HG03439 (cell line): Measurements from ENCODE around the gene GSAP.

Experiments
- ATAC-seq: cut with Tn5 transposase; IDR thresholded peaks from one replicate; pipeline ENCODE4 v1.9.1; 2021; ENCODE audit warnings: mild to moderate bottlenecking, moderate library complexity; ENCODE audit not compliant: unreplicated experiment

The GSAP gene

DNA sequence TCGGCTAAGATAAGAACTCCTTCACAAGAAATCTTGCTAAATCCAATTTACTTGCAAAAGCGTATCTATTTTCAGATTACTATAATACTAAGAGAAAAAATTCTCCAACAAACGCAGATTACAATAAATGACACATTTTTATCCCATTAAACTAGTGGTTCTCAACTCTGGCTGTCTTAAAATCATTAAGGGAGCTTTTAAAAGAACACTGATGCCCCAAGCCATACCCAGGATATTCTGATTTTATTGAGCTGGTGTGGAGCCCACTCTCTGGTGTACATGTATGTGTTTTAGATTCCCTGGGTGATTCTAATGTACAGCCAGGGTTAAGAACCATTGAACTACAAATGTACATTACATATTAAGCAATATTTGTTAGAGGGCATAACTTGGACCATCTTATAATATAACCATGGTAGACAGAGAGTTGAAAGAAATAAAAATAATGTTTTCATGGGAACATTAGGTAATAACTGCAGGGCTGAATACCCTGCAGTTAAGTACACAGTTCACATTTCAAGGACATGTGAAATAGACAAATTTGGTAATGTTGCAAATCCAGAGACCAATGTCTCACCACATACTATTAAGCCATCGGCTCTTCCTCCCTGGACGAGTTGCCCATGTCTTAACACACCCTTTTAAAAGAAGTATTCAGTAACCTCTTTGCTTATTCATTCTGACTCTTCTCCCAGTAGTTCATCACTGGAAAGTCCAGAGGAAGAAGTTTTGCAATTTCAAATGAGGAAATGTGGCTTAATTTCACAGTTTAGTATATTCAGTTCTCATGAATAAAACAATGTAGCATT, 6.2 kb downstream of the GSAP start:
- ATAC-seq: no peak

DNA sequence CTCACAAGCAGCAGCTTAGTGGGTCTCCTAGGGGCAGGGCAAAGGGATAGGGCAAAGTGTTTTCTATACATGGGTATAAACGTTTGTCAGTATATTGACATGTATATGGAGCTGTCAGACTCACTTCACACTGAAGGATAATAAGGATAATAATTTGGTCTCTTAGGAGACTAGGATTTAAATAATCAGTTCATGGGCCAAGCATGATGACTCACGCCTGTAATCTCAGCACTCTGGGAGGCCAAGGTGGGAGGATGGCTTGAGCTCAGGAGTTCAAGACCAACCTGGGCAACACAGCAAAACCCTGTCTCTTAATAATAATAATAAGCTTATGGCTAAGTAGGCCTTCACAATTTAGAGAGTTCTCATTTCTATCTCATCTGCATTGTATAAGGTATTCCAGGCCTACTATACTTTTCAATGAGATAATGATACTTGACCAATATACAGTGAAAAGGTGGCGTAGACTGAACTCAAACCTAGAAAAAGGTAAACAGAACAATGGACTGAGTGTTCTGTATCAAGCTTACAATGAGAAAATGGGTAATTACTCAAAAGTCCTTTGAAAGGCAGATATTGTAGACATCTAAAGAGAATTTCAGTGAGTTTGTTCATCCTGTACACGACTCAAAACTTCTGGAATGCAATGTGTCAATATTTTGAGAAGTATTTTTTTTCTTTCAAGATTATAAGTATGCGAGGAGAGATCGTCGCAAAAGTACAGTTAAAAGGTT, 7.0 kb downstream of the GSAP start:
- ATAC-seq: no peak

DNA sequence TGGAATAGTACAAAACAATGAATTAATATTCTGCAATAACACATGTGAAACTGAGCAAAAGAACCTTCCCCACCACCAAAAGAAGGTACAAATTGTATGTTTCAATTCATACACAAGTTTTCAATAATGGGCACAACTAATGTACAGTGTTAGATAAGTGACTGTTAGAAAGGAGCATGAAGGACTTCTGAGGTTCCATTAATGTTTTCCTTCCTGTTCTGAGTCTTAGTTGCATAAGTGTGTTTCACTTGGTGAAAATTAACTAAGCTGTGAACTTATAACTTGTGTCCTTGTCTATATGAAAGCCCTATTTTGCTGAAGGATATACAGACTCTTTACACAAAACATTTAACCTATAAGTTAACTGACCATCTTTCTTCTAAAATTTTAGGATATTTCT, 8.2 kb downstream of the GSAP start:
- no peak for ATAC-seq

DNA sequence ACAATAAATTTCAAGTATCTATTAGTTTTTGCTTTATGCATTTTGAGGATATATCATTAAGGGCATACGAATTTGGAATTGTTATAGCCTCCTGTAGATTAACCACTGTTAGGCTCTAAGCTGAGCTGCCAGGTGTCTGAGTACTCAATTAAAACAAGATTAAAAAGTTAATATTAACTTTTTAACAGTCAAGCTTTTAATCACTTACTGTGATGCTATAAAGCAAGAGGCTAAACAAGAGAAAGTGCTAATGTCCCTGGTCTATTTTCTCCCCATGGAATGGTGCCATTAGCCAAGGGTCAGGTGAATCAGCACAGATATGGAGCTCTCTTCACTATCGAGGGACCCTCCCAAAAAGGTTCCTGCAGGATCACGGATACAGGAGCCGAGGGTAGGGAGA, 9.7 kb downstream of the GSAP start:
- no peak for ATAC-seq

DNA sequence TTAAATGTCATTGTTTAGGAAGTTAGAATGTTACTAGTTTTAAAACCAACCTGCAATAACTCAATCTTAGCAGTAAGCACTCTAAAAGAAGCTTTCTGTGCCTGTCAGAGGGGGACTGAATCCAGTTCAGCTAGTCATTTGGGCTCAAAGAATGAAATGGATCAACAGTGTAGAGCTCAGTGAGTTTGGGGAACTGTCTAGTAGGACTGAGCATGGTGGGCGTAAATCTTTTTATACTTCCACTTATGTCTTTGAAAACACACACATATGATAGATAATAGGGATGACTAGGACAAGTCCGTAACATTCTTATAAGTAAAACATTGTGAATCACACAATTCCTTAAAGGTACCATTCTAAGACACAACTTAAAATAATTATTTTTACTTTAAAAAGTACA, 11.5 kb downstream of the GSAP start:
- no peak for ATAC-seq

DNA sequence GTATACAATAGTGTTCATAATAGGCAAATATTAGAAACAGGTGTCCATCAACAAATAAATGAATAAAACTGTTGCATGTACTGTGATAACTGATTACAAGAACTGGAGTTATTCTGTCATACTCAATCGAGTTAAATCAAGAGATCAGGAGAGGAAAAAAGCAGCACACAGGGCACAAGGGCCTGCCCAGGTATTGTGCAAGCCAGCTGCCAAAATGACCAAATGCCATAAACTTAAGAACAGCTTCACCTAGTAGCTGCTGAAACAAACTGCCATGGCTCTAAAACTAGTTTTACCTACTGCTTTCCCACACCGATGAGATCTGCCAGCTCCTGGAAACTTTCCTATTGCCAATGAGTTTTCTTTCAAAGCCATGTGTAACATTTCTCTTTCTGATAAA, 12.2 kb downstream of the GSAP start:
- ATAC-seq: no peak

DNA sequence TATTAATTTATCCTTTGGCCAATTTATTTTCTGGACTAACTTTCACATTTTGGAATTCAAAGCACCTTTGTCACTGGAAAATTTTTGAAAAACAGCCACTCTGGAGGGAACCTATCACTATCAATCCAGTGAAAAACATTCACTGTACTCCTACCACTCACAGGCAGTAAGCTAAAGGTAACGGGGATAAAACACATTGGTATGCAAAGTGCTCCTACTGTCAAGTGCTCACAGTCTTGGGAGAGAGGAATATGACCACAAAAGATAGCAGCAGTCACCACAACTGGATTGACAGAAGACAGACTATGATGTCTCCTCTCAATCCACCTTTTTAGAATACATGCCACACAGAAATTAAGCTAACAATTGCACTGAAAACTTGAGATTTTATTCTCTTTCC, 13.3 kb downstream of the GSAP start:
- no peak for ATAC-seq

DNA sequence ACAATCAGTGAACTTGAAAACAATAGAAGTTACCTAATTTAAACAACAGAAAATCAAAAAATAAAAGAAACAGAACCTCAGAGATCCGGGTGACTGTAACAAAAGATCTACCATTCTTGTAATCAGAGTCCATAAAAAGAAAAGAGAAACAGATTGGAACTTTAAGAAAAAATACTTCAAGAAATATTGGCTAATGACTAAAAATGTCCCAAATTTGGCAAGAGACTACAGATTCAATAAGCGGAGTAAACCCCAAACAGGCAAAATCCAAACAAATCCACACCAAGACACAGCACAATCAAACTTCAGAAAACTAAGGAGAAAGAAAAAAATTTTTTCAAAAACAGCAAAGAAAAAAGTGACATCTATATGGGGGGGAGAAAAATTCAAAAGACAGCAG, 15.1 kb downstream of the GSAP start:
- ATAC-seq: no peak

DNA sequence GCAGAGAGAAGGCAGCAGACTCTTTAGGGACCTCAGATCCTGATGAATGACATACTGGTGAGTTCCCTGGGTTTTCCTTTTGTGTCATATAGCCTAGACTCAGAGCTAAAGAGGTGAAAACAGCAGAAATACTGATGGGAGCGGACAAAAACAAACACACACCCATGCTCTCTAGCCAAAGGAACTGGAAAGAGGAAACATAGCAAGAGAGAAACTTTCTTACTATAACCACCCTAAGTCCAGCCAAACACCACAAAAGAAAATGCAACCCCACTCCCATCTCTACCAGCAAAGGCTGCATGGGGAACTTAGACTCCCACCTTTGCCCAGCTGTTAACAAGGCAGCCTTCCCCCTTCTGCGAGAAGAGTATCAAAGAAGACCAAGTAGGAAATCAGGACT, 16.3 kb downstream of the GSAP start:
- no peak for ATAC-seq

DNA sequence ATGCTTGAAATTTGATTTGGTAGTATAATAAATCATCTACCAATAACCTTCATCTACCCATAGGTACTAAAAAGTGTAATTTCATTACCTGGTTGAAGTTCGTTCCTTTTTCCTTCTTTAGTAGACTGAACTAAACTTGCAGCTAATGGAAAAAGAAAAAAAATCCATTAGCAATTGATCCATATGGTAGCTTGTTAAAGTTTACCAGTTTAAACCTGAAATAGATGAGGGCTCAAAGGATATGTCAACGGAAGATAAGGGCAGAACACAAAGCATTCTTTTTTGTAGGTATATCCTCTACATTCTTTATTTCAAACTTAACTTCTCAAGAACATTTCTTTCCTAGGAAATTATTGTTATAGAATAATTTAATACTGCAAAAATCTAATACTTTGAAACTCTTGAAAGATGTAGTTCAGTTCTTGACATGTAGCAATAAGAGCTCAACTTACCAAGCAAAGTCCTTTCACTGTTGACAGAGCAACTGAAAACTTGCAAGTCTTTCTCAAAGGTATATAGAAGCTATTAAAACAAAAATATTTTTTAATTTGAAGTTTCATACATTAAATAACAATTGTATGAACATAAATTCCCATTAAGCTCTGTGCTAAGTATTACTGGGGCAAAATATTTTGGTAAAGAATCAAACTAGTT, 19.1 kb downstream of the GSAP start:
- no peak for ATAC-seq

DNA sequence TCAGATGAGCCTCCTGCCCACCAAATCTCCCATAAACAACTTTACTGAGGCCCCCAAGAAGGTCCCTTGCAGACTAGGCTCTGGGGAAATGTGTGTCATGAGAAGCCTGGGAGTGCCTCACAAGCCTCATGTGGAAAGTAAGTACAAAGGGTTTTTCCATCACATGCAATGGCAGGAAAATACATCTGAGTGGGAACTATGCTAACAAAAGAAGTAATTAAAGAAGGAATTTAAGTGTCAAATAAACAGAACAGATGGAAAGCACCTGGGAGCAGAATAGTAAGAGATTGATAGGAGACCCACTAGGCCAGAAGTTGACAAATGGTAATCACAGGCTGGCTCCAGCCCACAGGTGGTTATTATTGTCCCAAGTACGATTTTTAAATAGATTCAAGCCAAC, 20.5 kb downstream of the GSAP start:
- no peak for ATAC-seq

DNA sequence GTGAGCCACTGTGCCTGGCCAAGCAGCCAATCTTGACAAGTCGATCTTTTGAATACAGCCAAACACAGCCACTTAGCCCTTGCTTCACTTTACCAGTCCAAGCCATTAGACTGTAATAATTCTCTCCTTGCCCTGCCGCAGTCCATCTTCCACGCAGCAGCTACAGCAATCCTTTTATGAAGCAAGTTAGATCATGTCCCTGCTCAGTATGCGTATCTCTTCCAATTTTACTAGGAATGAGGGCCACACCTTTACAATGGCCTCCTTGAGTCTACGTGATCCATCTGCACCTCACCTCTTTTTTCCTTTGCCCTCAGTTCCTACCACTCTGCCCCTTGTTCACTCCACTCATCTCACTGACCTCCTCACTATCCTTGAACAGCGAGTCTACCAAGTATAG, 22.2 kb downstream of the GSAP start:
- no peak for ATAC-seq

DNA sequence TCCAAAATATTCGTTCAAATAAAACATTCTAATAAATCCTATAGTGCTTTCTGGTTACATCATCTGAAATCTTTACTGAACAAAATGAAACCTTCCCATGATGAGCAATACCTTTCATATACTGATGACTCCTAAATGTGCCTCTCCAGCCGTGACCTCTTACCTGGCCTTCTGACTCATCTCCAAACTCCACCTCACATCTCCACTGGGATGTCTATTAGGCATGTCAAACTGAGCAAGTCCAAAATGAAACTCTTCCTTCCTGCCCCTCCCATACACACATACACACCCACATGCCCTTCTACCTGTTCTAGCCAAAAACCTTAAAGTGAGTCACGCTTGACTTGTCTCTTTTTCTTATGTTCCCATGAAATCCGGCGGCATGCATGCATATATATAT, 22.9 kb downstream of the GSAP start:
- ATAC-seq: peak; percentile 91

DNA sequence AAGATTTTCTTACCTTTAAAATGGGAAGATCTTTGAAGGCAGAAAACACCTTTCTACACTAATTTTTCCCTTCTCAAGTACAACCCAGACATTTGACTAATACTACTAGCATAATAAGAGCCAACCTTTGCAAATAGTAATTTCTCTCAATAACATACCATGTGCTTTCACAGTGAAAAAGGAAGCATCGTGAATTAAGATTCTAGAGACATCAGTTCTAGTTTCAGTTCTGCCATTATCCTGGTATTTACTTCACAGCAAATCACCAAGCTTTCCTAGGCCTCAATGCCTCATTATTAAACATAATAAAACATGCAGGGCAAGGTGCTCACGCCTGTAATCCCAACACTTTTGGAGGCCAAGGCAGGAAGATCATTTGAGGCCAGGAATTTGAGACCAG, 24.9 kb downstream of the GSAP start:
- ATAC-seq: no peak

DNA sequence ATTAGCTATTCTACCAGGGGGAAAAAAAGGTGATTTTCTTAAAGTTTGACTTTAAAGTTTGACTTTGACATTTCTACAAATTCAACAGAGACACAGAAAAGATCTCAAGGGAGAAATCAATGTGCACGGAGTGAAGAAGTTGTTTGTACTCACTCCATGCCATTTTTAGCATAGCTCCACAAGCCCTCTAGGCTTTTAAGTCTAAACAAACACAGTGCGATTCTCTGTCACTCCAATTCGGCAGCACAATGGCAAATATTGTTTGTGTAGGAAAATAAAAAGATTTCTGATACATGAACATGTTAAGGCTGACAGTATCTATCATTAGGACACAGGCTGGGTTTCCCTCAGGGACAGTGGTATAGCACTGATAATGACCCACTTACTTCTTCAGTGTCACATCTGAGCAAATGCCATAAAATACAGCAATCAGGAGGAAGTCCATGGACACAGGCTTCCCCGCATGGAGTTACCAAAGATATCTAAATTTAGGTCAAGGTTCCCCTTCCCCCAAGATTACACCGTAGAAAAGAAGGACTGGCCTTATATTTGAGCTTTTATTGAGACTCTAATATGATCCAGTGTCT, 28.0 kb downstream of the GSAP start:
- ATAC-seq: no peak

DNA sequence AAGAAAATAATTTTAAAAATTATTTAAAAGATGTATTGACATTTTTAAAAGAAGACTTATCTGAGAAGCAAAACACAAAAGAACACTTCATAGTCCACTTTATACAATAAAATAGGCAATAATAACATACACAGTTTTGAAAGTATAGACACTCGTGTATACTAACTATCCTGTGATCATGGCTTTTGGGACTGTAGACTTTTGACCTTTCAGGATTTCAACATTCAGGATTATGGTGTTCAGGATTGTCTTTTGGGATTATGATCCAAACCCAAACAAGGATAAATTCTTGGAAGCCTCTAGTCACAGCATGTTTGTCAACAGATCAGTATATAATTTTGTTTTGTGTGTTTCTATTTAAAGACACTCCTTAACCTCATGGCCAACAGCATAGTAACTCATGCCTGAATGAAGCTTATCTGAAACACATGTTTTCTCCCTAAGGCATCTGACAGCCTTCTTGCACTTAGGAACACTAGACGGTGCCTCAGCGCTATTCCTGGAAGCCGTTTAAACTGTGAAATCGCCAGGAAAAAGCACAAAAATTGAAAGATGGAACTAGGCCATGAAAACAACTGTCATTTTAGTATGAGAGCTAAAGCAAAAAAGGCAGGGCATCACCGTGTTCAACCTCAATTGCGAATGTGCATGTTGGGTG, 29.9 kb downstream of the GSAP start:
- no peak for ATAC-seq

DNA sequence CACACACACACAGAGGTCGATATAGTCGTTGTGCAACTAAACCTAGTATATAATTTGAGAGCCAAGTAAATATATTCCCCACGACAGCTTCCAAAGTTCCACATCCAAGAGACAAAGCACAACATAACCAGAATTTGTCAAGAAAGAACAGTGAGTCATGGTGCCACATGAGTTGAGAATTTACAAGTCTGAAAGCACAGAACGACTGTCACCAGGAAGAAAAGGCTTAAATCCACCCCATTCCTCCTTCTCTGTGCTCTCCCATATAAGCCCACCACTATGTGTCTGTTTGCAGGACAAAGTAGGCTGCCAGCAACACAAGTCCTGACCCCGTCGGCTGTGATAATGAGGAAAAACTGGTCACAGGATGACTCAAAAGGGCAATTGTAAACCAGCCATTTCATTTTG, 32.8 kb downstream of the GSAP start:
- no peak for ATAC-seq

DNA sequence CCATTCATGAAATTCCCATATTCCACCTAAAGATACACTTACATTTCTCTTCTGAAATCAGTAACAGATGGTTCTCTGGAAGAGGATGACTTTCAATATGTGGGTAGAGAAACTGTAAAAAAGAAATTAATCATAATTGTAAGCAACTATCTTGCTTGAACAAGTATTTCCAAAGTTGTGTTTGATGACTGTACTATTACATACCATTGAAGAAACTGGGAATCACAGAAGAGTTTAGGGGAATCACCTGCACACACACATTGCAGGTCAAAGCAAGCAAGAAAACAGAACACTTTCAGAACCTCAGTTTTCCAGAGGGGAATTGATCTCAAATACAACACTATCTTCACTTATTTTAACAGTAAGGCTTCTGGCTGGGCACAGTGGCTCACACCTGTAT, 33.6 kb downstream of the GSAP start:
- ATAC-seq: no peak

DNA sequence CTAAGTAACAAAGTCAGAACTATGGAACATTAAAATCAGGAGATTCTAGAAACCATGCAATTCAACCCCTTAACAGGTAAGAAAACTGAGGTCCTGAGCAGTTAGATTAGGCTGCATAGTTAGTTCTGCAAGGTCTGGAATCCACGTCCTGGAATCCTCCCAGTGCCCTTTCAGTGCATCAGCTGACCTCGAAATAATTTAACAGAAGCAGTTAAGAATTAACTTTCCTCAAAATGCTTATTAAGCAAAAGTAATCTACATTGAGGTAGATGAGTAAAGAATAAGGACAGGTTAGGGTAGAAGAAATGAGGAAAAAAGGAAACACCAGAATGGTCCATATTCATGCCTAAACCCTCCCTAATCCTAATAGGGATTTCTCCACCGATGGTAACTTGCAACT, 37.6 kb downstream of the GSAP start:
- no peak for ATAC-seq

DNA sequence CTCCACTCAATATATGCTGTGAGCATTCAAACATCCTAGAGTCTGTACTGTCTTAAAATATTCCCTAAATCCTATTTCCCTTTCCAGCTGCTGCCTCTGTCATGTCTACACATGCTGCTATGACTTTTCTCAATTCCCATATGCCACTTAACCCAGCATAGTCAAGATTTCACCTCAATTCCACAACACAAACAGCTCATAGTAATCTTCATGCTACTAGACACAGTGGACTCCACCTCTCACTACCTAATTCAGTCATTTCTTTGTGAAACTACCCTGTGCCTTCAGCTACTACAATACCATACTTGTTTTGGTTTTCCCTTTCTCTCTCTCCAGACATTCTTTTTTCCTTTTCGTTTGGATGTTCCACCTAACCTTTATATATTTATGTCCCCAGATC, 45.5 kb downstream of the GSAP start:
- ATAC-seq: no peak

DNA sequence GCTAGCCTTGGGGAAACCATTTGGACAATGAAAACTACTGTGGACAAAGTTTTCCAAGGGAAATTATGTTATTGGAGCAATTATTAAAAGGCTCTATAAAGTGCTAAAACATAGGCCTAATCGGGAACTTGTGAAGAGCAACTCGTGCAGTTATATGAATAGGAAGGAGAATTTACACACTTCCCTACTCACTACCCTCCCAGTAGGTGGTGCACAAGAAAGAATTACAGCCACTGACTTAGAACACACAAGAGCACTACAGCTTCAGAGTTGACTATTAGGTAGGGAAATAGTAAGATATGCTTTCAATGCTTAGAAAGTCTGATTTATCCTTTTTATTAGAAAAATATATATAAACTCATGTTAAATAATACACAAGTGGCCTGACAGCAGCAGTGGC, 47.2 kb downstream of the GSAP start:
- ATAC-seq: no peak
